Activated CD4-positive, alpha-beta memory T cell treated with anti-CD3 and anti-CD28 coated beads for 36 hours (primary cell): ENCODE results near the gene TIRAP. TPM values are rescaled to one million over a fixed set of nuclear protein-coding genes. Genes with fewer than 3 reads are reported as not detected.
A peak's percentile ranks its signal among the peaks of the same experiment; 100 is the strongest.

ENCODE experiments used
- CTCF ChIA-PET: fragments of 350-600 bp; sonication (Branson Sonifier 250); formaldehyde crosslinking; loops from one replicate; lab custom pipeline; 2021; ENCODE audit warnings: antibody characterized with exemption, inconsistent platforms; lab: Charles Lee
- POLR2A ChIA-PET: fragments of 350-600 bp; sonication (Branson Sonifier 250); formaldehyde crosslinking; loops from one replicate; lab custom pipeline; 2021; ENCODE audit warnings: antibody characterized with exemption; lab: Charles Lee
- DNase-seq: peaks from one replicate; pipeline ENCODE4 v3.0.0-alpha.2; 2020
- H3K27ac Mint-ChIP-seq: one replicate; pipeline ENCODE4 v1.8.0; 2021; ENCODE audit warnings: mixed read lengths
- H3K27me3 Mint-ChIP-seq: one replicate; pipeline ENCODE4 v1.8.0; 2021; ENCODE audit warnings: mixed read lengths
- H3K36me3 Mint-ChIP-seq: one replicate; pipeline ENCODE4 v1.8.0; 2021; ENCODE audit warnings: mixed read lengths
- H3K4me1 Mint-ChIP-seq: one replicate; pipeline ENCODE4 v1.8.0; 2021; ENCODE audit warnings: low read depth, mixed read lengths
- H3K4me3 Mint-ChIP-seq: one replicate; pipeline ENCODE4 v1.8.0; 2021; ENCODE audit warnings: mild to moderate bottlenecking, mixed read lengths
- H3K9me3 Mint-ChIP-seq: one replicate; pipeline ENCODE4 v1.8.0; 2021; ENCODE audit warnings: mixed read lengths
- intact Hi-C: fragments of 100-400 bp; cut with micrococcal nuclease; formaldehyde crosslinking; loops from one replicate; pipeline ENCODE4 v1.15.1; 2023
- total RNA-seq, 2 experiments: library from RNA; stranded (reverse); gene quantifications; one replicate each; pipeline ENCODE4 v1.2.3, GENCODE V29; 2021

Gene TIRAP
- total RNA-seq, 2 experiments from 2014 or later: 7.3 to 8.8 TPM

- POLR2A ChIA-PET: interaction anchor here (0.9 to 6.4 kb wide), 4 partner anchors 14 to 380 kb away, joined by 3 to 41 read pairs (median 6); partner anchors contain the start of genes DCPS, FAM118B, HYLS1 and RPUSD4
- CTCF ChIA-PET: no interaction called here
These were observed 15.2 kb upstream of the TIRAP start for GRCh38 chr11:126267650-126268049.

GRCh38 chr11:126268361-126268707, 14.6 kb upstream of the TIRAP start:
- Mint-ChIP-seq H3K27me3 (no peaks in the 10 kb centered on the region), H3K36me3 (peaks cover 58% of the 10 kb centered on the region), H3K27ac (peak overlapping the region; percentile 94), H3K9me3 (no peaks in the 10 kb centered on the region), H3K4me3 (peak overlapping the region; percentile 92), H3K4me1 (peaks cover 33% of the 10 kb centered on the region)
- no peak for DNase-seq
- ChIA-PET POLR2A (interaction anchor here (1.0 to 6.4 kb wide), 4 partner anchors 14 to 380 kb away, joined by 4 to 41 read pairs (median 8); partner anchors contain the start of genes DCPS, FAM118B, HYLS1 and RPUSD4), CTCF (interaction anchor here (1.0 to 1.1 kb wide), 2 partner anchors 35 to 212 kb away, joined by 3 to 4 read pairs; partner anchors contain the start of gene DCPS)
- intact Hi-C loops: loop anchor here (1.0 to 5.0 kb wide), 3 partner anchors 36 to 676 kb away; partner anchors contain the start of genes DCPS, FAM118B, RPUSD4 and STT3A

More at GRCh38 chr11:126267650-126268049, 15.2 kb upstream of the TIRAP start:
- peak overlapping the region; percentile 94 for H3K27ac Mint-ChIP-seq
- intact Hi-C loops: loop anchor here (1.0 to 5.0 kb wide), 3 partner anchors 37 to 675 kb away; partner anchors contain the start of genes DCPS, FAM118B, RPUSD4 and STT3A
- no peak for DNase-seq
- H3K9me3 Mint-ChIP-seq: no peaks in the 10 kb centered on the region
- peaks cover 33% of the 10 kb centered on the region for H3K4me1 Mint-ChIP-seq
- peak overlapping the region; percentile 92 for H3K4me3 Mint-ChIP-seq
- H3K27me3 Mint-ChIP-seq: no peaks in the 10 kb centered on the region
- peaks cover 60% of the 10 kb centered on the region for H3K36me3 Mint-ChIP-seq

GRCh38 chr11:126268708-126269579, 13.9 kb upstream of the TIRAP start, which contains the start of the genes FOXRED1 and SRPRA:
Gene FOXRED1 (plus strand): TSS chr11:126269154. CDS start chr11:126269207, 53 bp downstream.
Gene SRPRA (minus strand): TSS chr11:126268895. CDS start chr11:126268804, 91 bp downstream.
- intact Hi-C loops: loop anchor here (1.0 to 5.0 kb wide), 5 partner anchors 14 to 677 kb away; partner anchors contain the start of genes DCPS, FAM118B, RPUSD4 and STT3A
- H3K36me3 Mint-ChIP-seq: peaks cover 57% of the 10 kb centered on the region
- peaks cover 33% of the 10 kb centered on the region for H3K4me1 Mint-ChIP-seq

GRCh38 chr11:126277322-126277721, 5.6 kb upstream of the TIRAP start:
- H3K9me3 Mint-ChIP-seq: no peaks in the 10 kb centered on the region
- peaks cover 17% of the 10 kb centered on the region for H3K4me1 Mint-ChIP-seq
- POLR2A ChIA-PET: no interaction called here
- no peaks in the 10 kb centered on the region for H3K27me3 Mint-ChIP-seq
- peaks cover 37% of the 10 kb centered on the region for H3K36me3 Mint-ChIP-seq
- no peak overlapping the region for H3K4me3 Mint-ChIP-seq
- CTCF ChIA-PET: no interaction called here
- no peak for DNase-seq
- no peak overlapping the region for H3K27ac Mint-ChIP-seq
- intact Hi-C loops: no loop called here

More at GRCh38 chr11:126268708-126269579, 13.9 kb upstream of the TIRAP start, which contains the start of the genes FOXRED1 and SRPRA:
- POLR2A ChIA-PET: interaction anchor here (1.0 to 6.4 kb wide), 5 partner anchors 13 to 381 kb away, joined by 3 to 41 read pairs (median 7); partner anchors contain the start of genes DCPS, FAM118B, HYLS1 and RPUSD4
- Mint-ChIP-seq H3K27me3 (no peaks in the 10 kb centered on the region), H3K27ac (peak within 1 kb of the TSS; percentile 94), H3K4me3 (peak within 1 kb of the TSS; percentile 92), H3K9me3 (no peaks in the 10 kb centered on the region)
- CTCF ChIA-PET: interaction anchor here (0.6 to 1.1 kb wide), 4 partner anchors 13 to 212 kb away, joined by 3 to 4 read pairs (median 3); partner anchors contain the start of gene DCPS
- peak; percentile 100 for DNase-seq

GRCh38 chr11:126277780-126278179, 5.1 kb upstream of the TIRAP start:
- ChIA-PET CTCF (no interaction called here), POLR2A (no interaction called here)
- Mint-ChIP-seq H3K4me3 (no peak overlapping the region), H3K9me3 (no peaks in the 10 kb centered on the region), H3K4me1 (peaks cover 21% of the 10 kb centered on the region), H3K36me3 (peaks cover 33% of the 10 kb centered on the region), H3K27me3 (no peaks in the 10 kb centered on the region), H3K27ac (no peak overlapping the region)
- intact Hi-C loops: no loop called here
- DNase-seq: no peak

GRCh38 chr11:126279191-126279590, 3.7 kb upstream of the TIRAP start:
- CTCF ChIA-PET: no interaction called here
- Mint-ChIP-seq H3K4me1 (peaks cover 28% of the 10 kb centered on the region), H3K4me3 (no peak overlapping the region), H3K9me3 (no peaks in the 10 kb centered on the region), H3K27me3 (no peaks in the 10 kb centered on the region), H3K27ac (no peak overlapping the region), H3K36me3 (peaks cover 23% of the 10 kb centered on the region)
- intact Hi-C loops: no loop called here
- no peak for DNase-seq
- POLR2A ChIA-PET: no interaction called here

GRCh38 chr11:126280595-126280994, 2.3 kb upstream of the TIRAP start:
- H3K36me3 Mint-ChIP-seq: peaks cover 14% of the 10 kb centered on the region
- CTCF ChIA-PET: no interaction called here
- no peaks in the 10 kb centered on the region for H3K9me3 Mint-ChIP-seq
- POLR2A ChIA-PET: interaction anchor here (3.7 kb wide), 1 partner anchor 11 kb away, joined by 41 read pairs; the partner anchor contains the start of genes FOXRED1 and SRPRA
- intact Hi-C loops: no loop called here
- H3K27me3 Mint-ChIP-seq: no peaks in the 10 kb centered on the region
- H3K4me1 Mint-ChIP-seq: peaks cover 37% of the 10 kb centered on the region
- DNase-seq: no peak
- no peak overlapping the region for H3K4me3 Mint-ChIP-seq
- peak overlapping the region; percentile 38 for H3K27ac Mint-ChIP-seq

- Mint-ChIP-seq H3K36me3 (peaks cover 11% of the 10 kb centered on the region), H3K27me3 (no peaks in the 10 kb centered on the region), H3K4me1 (peaks cover 37% of the 10 kb centered on the region), H3K27ac (no peak overlapping the region), H3K9me3 (no peaks in the 10 kb centered on the region), H3K4me3 (peak overlapping the region; percentile 82)
- CTCF ChIA-PET: no interaction called here
- POLR2A ChIA-PET: interaction anchor here (3.7 kb wide), 1 partner anchor 11 kb away, joined by 41 read pairs; the partner anchor contains the start of genes FOXRED1 and SRPRA
- intact Hi-C loops: no loop called here
- DNase-seq: no peak
These were observed 1.6 kb upstream of the TIRAP start for GRCh38 chr11:126281245-126281644.

GRCh38 chr11:126281666-126282175, 1.2 kb upstream of the TIRAP start:
- ChIA-PET POLR2A (interaction anchor here (0.8 to 3.7 kb wide), 3 partner anchors 12 to 74 kb away, joined by 4 to 41 read pairs (median 4); partner anchors contain the start of genes FOXRED1, SRPRA and ST3GAL4), CTCF (interaction anchor here (1.0 kb wide), 1 partner anchor 12 kb away, joined by 3 read pairs; no protein-coding TSS in a partner anchor)
- no peaks in the 10 kb centered on the region for H3K9me3 Mint-ChIP-seq
- peak overlapping the region; percentile 82 for H3K4me3 Mint-ChIP-seq
- H3K36me3 Mint-ChIP-seq: peaks cover 8% of the 10 kb centered on the region
- H3K27ac Mint-ChIP-seq: peak overlapping the region; percentile 81
- H3K27me3 Mint-ChIP-seq: no peaks in the 10 kb centered on the region
- H3K4me1 Mint-ChIP-seq: peaks cover 37% of the 10 kb centered on the region
- intact Hi-C loops: loop anchor here (2.0 kb wide), 1 partner anchor 73 kb away; the partner anchor contains the start of gene ST3GAL4
- no peak for DNase-seq

GRCh38 chr11:126282361-126282735, 545 bp upstream of the TIRAP start:
- Mint-ChIP-seq H3K4me1 (peaks cover 39% of the 10 kb centered on the region), H3K36me3 (peaks cover 7% of the 10 kb centered on the region), H3K9me3 (no peaks in the 10 kb centered on the region), H3K4me3 (peak overlapping the region; percentile 82), H3K27ac (peak overlapping the region; percentile 81), H3K27me3 (no peaks in the 10 kb centered on the region)
- intact Hi-C loops: loop anchor here (2.0 kb wide), 1 partner anchor 72 kb away; the partner anchor contains the start of gene ST3GAL4
- CTCF ChIA-PET: interaction anchor here (1.0 kb wide), 1 partner anchor 13 kb away, joined by 3 read pairs; no protein-coding TSS in a partner anchor
- POLR2A ChIA-PET: interaction anchor here (0.6 to 3.7 kb wide), 4 partner anchors 11 to 837 kb away, joined by 3 to 41 read pairs (median 4); partner anchors contain the start of genes FOXRED1, SRPRA and ST3GAL4
- peak; percentile 55 for DNase-seq

- H3K27me3 Mint-ChIP-seq: no peaks in the 10 kb centered on the region
- ChIA-PET CTCF (interaction anchor here (0.7 kb wide), 1 partner anchor 71 kb away, joined by 5 read pairs; the partner anchor contains the start of gene ST3GAL4), POLR2A (no interaction called here)
- intact Hi-C loops: loop anchor here (1.0 kb wide), 1 partner anchor 20 kb away; no protein-coding TSS in a partner anchor
- H3K4me1 Mint-ChIP-seq: peaks cover 44% of the 10 kb centered on the region
- no peaks in the 10 kb centered on the region for H3K36me3 Mint-ChIP-seq
- peak overlapping the region; percentile 79 for H3K27ac Mint-ChIP-seq
- peak; percentile 95 for DNase-seq
- H3K4me3 Mint-ChIP-seq: peak overlapping the region; percentile 97
- no peaks in the 10 kb centered on the region for H3K9me3 Mint-ChIP-seq
These were observed 1.9 kb downstream of the TIRAP start for GRCh38 chr11:126284829-126285228.
